Thyroid gland (tissue), 4 donors: ENCODE results near the gene ACVR2B. TPM values are rescaled to one million over a fixed set of nuclear protein-coding genes. Genes with fewer than 3 reads are reported as not detected.

Experiments used
- DNase-seq, 2 donors: peaks; one replicate each; pipeline ENCODE4 v3.0.0-alpha.2; 2019
- H3K27ac ChIP-seq, 3 donors: fragments of 200-600 bp; sonication (generic); 1 replicate in 2 of 3; 2 replicates in 1 of 3; pipeline ENCODE4 v1.5.1; 2016 to 2019; ENCODE audit warnings: mild to moderate bottlenecking in 1 of 3, moderate library complexity in 1 of 3
- H3K27me3 ChIP-seq: fragments of 200-600 bp; sonication (generic); one replicate; pipeline ENCODE4 v1.5.1; 2019
- H3K36me3 ChIP-seq, 2 donors: fragments of 200-600 bp; sonication (generic); one replicate each; pipeline ENCODE4 v1.5.1; 2016 to 2019
- H3K4me1 ChIP-seq, 2 donors: fragments of 200-600 bp; sonication (generic); one replicate each; pipeline ENCODE4 v1.5.1; 2017 to 2019
- H3K4me3 ChIP-seq, 3 donors: fragments of 200-600 bp; sonication (generic); replicated peaks in 1 of 3; 1 replicate in 2 of 3; 2 replicates in 1 of 3; pipeline ENCODE4 v1.5.1; 2016; ENCODE audit warnings: mild to moderate bottlenecking in 1 of 3
- H3K9me3 ChIP-seq: fragments of 200-600 bp; sonication (generic); one replicate; pipeline ENCODE4 v1.5.1; 2017
- POLR2A ChIP-seq, 2 donors: fragments of 450-650 bp; IDR thresholded peaks; one replicate each; pipeline ENCODE4 v1.6.1; 2017; ENCODE audit warnings: antibody characterized with exemption in 2 of 2, mild to moderate bottlenecking in 2 of 2, moderate library complexity in 1 of 2
- WGBS, 2 donors: methylation state at CpG; one replicate each; pipeline ENCODE4 v1.1.5; 2017; 5-methylcytosine and 5-hydroxymethylcytosine counted together
- intact Hi-C: fragments of 100-400 bp; cut with DNase I; formaldehyde crosslinking; loops from one replicate; pipeline ENCODE4 v1.15.1; 2023
- total RNA-seq, 4 donors: library from RNA; depleted of rRNA; stranded (reverse); fragments of >200 nt; gene quantifications; one replicate each; pipeline ENCODE4 v1.2.3, GENCODE V29; 2016
- TF ChIP-seq, protein P1 (sequence below), 6 experiments: fragments of 200-600 bp in 3 of 6; fragments of 450-650 bp in 3 of 6; sonication (generic) in 3 of 6; IDR thresholded peaks; one replicate each; pipeline ENCODE4 v1.5.1; 2016 to 2019; ENCODE audit warnings: antibody characterized with exemption in 6 of 6, mild to moderate bottlenecking in 2 of 6, inconsistent platforms in 1 of 6, moderate library complexity in 1 of 6

Gene ACVR2B
- total RNA-seq, 4 donors from 2014 or later, result 5.1 to 12.2 (median 7.7) TPM

DNA sequence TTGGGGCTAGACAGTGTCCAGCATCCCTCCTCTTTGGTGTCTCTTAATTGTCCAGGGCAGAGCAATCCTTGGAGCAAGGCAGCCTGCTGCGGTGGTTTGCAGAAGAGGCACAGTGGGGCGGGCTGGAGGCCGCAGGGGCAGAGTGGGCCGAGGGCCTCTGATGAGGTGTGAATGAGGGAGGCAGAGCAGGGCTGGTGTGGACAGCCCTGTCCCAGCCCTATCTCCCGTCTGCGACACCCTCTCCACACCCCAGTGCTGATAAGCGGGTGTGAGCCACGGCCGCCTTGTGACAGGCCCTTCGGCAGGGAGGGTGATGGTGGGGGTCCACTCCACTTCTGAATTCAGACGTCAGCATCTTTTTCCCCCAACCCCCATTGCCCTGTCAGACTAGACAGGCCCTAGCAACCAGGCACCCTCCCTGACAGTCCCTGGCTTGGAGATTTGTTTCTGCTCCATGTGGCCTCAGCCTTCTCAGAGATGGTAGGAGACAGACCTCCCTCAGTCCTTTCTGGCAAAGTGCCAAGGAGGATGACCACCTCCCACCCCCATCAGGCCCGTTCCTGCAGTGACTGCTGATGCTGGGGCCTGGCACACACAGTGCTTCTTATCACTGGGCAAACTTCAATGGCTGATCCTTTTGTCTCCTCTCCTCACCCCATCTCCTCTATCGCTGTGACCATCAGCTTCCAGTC lies 79.7 kb downstream of the ACVR2B start:
- Histone ChIP-seq H3K36me3 (no peaks in the 10 kb centered on the region), H3K4me3 (no peak overlapping the region), H3K4me1 (no peaks in the 10 kb centered on the region), H3K9me3 (no peaks in the 10 kb centered on the region), H3K27me3 (no peaks in the 10 kb centered on the region), H3K27ac (no peak overlapping the region)
- intact Hi-C loops, result no loop called here
- TF ChIP-seq POLR2A (IDR thresholded peaks at IDR 0.05), result no peak
- 83 to 84% methylated on average over 7 to 13 of the region's 13 CpGs for WGBS, 2 donors
- no peak for DNase-seq

DNA sequence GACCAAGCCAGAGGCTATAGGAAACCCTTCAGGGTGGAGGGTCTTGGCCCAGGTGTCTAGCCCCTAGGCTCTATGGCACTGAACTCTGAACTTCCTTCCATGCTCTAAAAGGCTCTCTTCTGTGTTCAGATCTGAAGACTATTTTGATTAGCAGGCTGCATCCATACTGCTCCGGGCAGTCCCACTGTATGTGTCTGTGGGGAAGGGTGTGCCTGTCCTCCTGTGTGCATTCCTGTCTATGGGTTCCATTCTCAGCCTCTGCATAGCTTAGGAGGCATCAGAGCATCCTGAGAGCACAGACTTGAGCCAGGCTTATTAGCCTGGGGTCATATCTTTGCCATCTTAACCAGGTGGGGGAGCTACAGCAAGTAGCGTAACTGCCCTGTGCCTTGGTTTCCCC lies 80.5 kb downstream of the ACVR2B start:
- H3K9me3 ChIP-seq, result no peaks in the 10 kb centered on the region
- H3K36me3 ChIP-seq, result no peaks in the 10 kb centered on the region
- H3K4me1 ChIP-seq, result no peaks in the 10 kb centered on the region
- no peak for TF ChIP-seq POLR2A (IDR thresholded peaks at IDR 0.05)
- TF ChIP-seq, protein P1, sequence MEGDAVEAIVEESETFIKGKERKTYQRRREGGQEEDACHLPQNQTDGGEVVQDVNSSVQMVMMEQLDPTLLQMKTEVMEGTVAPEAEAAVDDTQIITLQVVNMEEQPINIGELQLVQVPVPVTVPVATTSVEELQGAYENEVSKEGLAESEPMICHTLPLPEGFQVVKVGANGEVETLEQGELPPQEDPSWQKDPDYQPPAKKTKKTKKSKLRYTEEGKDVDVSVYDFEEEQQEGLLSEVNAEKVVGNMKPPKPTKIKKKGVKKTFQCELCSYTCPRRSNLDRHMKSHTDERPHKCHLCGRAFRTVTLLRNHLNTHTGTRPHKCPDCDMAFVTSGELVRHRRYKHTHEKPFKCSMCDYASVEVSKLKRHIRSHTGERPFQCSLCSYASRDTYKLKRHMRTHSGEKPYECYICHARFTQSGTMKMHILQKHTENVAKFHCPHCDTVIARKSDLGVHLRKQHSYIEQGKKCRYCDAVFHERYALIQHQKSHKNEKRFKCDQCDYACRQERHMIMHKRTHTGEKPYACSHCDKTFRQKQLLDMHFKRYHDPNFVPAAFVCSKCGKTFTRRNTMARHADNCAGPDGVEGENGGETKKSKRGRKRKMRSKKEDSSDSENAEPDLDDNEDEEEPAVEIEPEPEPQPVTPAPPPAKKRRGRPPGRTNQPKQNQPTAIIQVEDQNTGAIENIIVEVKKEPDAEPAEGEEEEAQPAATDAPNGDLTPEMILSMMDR (IDR thresholded peaks at IDR 0.05), result no peak
- no peak for DNase-seq
- no peaks in the 10 kb centered on the region for H3K27me3 ChIP-seq
- intact Hi-C loops, result no loop called here
- H3K27ac ChIP-seq, result no peak overlapping the region
- 100% methylated on average over 2 of the region's 2 CpGs for WGBS, 2 donors
- no peak overlapping the region for H3K4me3 ChIP-seq

DNA sequence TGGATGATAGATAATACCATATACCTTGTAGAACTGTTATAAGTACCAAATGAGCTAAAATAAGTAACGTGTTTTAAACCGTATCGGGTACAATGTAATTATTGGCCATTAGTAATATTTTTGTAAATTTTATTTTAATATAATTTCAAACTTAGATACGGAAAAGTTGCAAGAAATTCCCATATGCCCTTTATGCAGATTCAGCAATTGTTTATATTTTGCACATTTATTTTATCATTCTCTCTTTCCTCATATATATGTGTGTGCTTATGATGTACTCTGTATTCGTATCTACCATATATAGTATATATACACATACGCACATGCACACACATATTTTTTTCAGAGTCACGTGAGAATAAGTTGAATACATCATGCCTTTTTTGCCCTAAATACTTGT lies 80.9 kb downstream of the ACVR2B start:
- H3K27me3 ChIP-seq, result no peaks in the 10 kb centered on the region
- H3K36me3 ChIP-seq, result no peaks in the 10 kb centered on the region
- H3K27ac ChIP-seq, result no peak overlapping the region
- TF ChIP-seq POLR2A (IDR thresholded peaks at IDR 0.05), result no peak
- TF ChIP-seq, protein P1 (IDR thresholded peaks at IDR 0.05), result no peak
- no peak overlapping the region for H3K4me3 ChIP-seq
- 98% methylated on average over 7 of the region's 7 CpGs for WGBS, 2 donors
- DNase-seq, result no peak
- intact Hi-C loops, result no loop called here
- no peaks in the 10 kb centered on the region for H3K9me3 ChIP-seq
- no peaks in the 10 kb centered on the region for H3K4me1 ChIP-seq

DNA sequence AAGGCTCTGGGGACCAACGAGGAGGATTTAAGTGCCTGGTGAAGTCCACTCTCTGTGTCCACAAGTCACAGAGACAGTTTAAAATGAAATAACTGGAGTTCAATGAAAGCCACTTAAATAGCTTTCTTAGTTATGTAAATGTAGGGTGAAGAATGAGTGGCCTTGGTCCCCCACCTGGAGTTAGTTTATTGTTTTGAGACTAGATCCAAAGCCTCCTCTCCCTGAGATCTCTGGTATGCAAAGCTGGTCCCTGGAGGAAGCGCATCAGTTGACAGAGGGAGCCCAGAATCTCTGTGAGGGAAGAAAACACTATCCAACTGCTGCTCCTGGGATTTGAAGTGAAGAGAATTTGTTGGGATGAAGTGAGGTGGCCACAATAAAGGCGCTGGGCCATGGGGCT lies 83.0 kb downstream of the ACVR2B start:
- H3K4me3 ChIP-seq, result no peak overlapping the region
- no peaks in the 10 kb centered on the region for H3K9me3 ChIP-seq
- WGBS, 2 donors, result 77 to 79% methylated on average over 3 of the region's 3 CpGs
- TF ChIP-seq, protein P1 (IDR thresholded peaks at IDR 0.05), result no peak
- no peak for TF ChIP-seq POLR2A (IDR thresholded peaks at IDR 0.05)
- H3K27ac ChIP-seq, result no peak overlapping the region
- no peak for DNase-seq
- no peaks in the 10 kb centered on the region for H3K27me3 ChIP-seq
- H3K4me1 ChIP-seq, result no peaks in the 10 kb centered on the region
- intact Hi-C loops, result no loop called here
- no peaks in the 10 kb centered on the region for H3K36me3 ChIP-seq

DNA sequence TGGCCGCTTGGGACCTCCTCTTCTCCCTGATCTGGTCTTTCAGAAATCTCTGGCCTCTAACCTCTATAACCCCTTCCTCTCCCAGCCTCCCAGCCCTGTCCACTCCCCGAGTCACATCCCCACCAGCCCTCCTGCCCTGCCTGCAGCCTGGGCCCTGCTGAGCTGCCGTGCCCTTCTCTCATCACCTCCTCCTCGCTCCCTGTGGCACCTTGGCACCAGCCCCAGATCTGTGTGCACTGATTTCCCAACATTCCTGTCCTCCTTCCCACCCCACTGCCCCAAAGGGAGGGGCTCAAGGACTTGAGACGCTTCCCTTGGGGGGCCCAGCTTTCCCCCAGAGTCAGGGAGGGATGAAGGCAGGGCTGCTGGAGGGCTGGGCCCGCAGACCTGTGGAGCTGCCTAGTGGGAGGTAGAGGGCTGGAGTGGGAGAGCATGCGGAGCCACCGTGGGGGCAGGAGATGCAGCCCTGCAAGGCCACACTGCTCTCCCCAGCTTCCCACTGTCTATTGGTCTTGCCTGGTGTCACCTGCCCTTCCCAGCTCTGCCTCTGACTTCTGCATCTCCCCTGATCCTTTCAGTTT lies 85.2 kb downstream of the ACVR2B start:
- Histone ChIP-seq H3K36me3 (no peaks in the 10 kb centered on the region), H3K4me1 (no peaks in the 10 kb centered on the region), H3K27me3 (no peaks in the 10 kb centered on the region), H3K9me3 (no peaks in the 10 kb centered on the region), H3K27ac (no peak overlapping the region), H3K4me3 (no peak overlapping the region)
- intact Hi-C loops, result no loop called here
- DNase-seq, result peak; percentile 45 to 47
- WGBS, 2 donors, result 29 to 56% methylated on average over 8 of the region's 8 CpGs
- TF ChIP-seq, protein P1 (IDR thresholded peaks at IDR 0.05), result no peak
- TF ChIP-seq POLR2A (IDR thresholded peaks at IDR 0.05), result no peak
